MCF 10A (cell line): ENCODE measurements around the gene MYO15A. TPM values are rescaled to one million over a fixed set of nuclear protein-coding genes. Genes with fewer than 3 reads are reported as not detected.

Source experiments
- BruUV-seq: library from RNA; stranded (reverse); fragments of 400-500 nt; replicated peaks from 2 replicates; lab custom pipeline; 2021; lab: Mats Ljungman, UMichigan
- CTCF ChIA-PET: fragments of 300-600 bp; sonication (Branson Sonifier 250); formaldehyde crosslinking; extraction: SDS; loops from one replicate; lab custom pipeline; 2021; ENCODE audit warnings: antibody characterized with exemption, inconsistent platforms; lab: Yijun Ruan, JAX
- POLR2A ChIA-PET: fragments of 300-600, 350-650 bp; sonication (Branson Sonifier 250); formaldehyde crosslinking; extraction: SDS; loops from one replicate; lab custom pipeline; 2020; ENCODE audit warnings: antibody characterized with exemption, inconsistent platforms; lab: Yijun Ruan, JAX
- DNase-seq: peaks from one replicate; pipeline ENCODE4 v3.0.0-alpha.2; 2018; ENCODE audit not compliant: unreplicated experiment
- H3K27ac Mint-ChIP-seq: one replicate; pipeline ENCODE4 v1.8.0; 2022; ENCODE audit warnings: mild to moderate bottlenecking, low read depth, mixed read lengths; ENCODE audit not compliant: unreplicated experiment
- H3K27me3 Mint-ChIP-seq: one replicate; pipeline ENCODE4 v1.8.0; 2022; ENCODE audit warnings: mixed read lengths; ENCODE audit not compliant: insufficient read depth, unreplicated experiment
- H3K36me3 Mint-ChIP-seq: one replicate; pipeline ENCODE4 v1.8.0; 2022; ENCODE audit warnings: mild to moderate bottlenecking, moderate library complexity, mixed read lengths; ENCODE audit not compliant: insufficient read depth, unreplicated experiment
- H3K4me1 Mint-ChIP-seq: one replicate; pipeline ENCODE4 v1.8.0; 2022; ENCODE audit warnings: mixed read lengths; ENCODE audit not compliant: insufficient read depth, unreplicated experiment
- H3K4me3 Mint-ChIP-seq: one replicate; pipeline ENCODE4 v1.8.0; 2022; ENCODE audit warnings: mild to moderate bottlenecking, moderate library complexity, mixed read lengths; ENCODE audit not compliant: unreplicated experiment
- H3K9me3 Mint-ChIP-seq: one replicate; pipeline ENCODE4 v1.8.0; 2022; ENCODE audit warnings: mixed read lengths; ENCODE audit not compliant: unreplicated experiment
- CTCF ChIP-seq: fragments of 200-600 bp; IDR thresholded peaks from one replicate; pipeline ENCODE4 v1.8.0; 2022; ENCODE audit warnings: antibody characterized with exemption, mild to moderate bottlenecking; ENCODE audit not compliant: unreplicated experiment
- intact Hi-C: fragments of 100-400 bp; cut with micrococcal nuclease; formaldehyde crosslinking; loops from 2 replicates; pipeline ENCODE4 v1.14.1; 2022
- total RNA-seq: library from RNA; stranded (reverse); gene quantifications from 2 replicates; pipeline ENCODE4 v1.2.3, GENCODE V29; 2022

MYO15A gene
- total RNA-seq, 1 experiment from 2014 or later: 1.1 TPM

GRCh38 chr17:18111330-18111971 is 2.9 kb downstream of the MYO15A start:
- H3K4me3 Mint-ChIP-seq: no peak overlapping the region
- no peak overlapping the region for H3K27ac Mint-ChIP-seq
- no peaks in the 10 kb centered on the region for H3K27me3 Mint-ChIP-seq
- H3K4me1 Mint-ChIP-seq: no peaks in the 10 kb centered on the region
- DNase-seq: no peak
- no TSS peak for BruUV-seq
- no peak for TF ChIP-seq CTCF
- intact Hi-C loops: no loop called here
- POLR2A ChIA-PET: interaction anchor here (1.5 kb wide), 1 partner anchor 13 kb away, joined by 3 read pairs; no protein-coding TSS in a partner anchor
- H3K36me3 Mint-ChIP-seq: peaks cover 9% of the 10 kb centered on the region
- no peaks in the 10 kb centered on the region for H3K9me3 Mint-ChIP-seq
- CTCF ChIA-PET: interaction anchor here (0.6 to 1.0 kb wide), 2 partner anchors 98 to 1402 kb away, joined by 3 read pairs; no protein-coding TSS in a partner anchor

- no peak for DNase-seq
- TF ChIP-seq CTCF: no peak
Measured at GRCh38 chr17:18115517-18115916, 7.0 kb downstream of the MYO15A start.

GRCh38 chr17:18116078-18116477 is 7.5 kb downstream of the MYO15A start:
- Mint-ChIP-seq H3K4me1 (no peaks in the 10 kb centered on the region), H3K36me3 (no peaks in the 10 kb centered on the region), H3K27ac (no peak overlapping the region), H3K4me3 (no peak overlapping the region), H3K9me3 (peaks cover 7% of the 10 kb centered on the region), H3K27me3 (no peaks in the 10 kb centered on the region)
- BruUV-seq: no TSS peak
- no peak for DNase-seq
- CTCF ChIA-PET: no interaction called here
- POLR2A ChIA-PET: no interaction called here
- no peak for TF ChIP-seq CTCF
- intact Hi-C loops: no loop called here

More at GRCh38 chr17:18115517-18115916, 7.0 kb downstream of the MYO15A start:
- Mint-ChIP-seq H3K36me3 (no peaks in the 10 kb centered on the region), H3K4me3 (no peak overlapping the region), H3K27me3 (no peaks in the 10 kb centered on the region), H3K27ac (no peak overlapping the region), H3K9me3 (peaks cover 7% of the 10 kb centered on the region), H3K4me1 (no peaks in the 10 kb centered on the region)
- ChIA-PET CTCF (interaction anchor here (0.7 kb wide), 1 partner anchor 21 kb away, joined by 3 read pairs; no protein-coding TSS in a partner anchor), POLR2A (no interaction called here)
- intact Hi-C loops: no loop called here
- no TSS peak for BruUV-seq

GRCh38 chr17:18117533-18117932 is 9.0 kb downstream of the MYO15A start:
- intact Hi-C loops: no loop called here
- Mint-ChIP-seq H3K9me3 (peaks cover 7% of the 10 kb centered on the region), H3K4me3 (no peak overlapping the region), H3K36me3 (no peaks in the 10 kb centered on the region), H3K4me1 (no peaks in the 10 kb centered on the region), H3K27me3 (no peaks in the 10 kb centered on the region), H3K27ac (no peak overlapping the region)
- no peak for DNase-seq
- no peak for TF ChIP-seq CTCF
- CTCF ChIA-PET: interaction anchor here (1.1 to 1.4 kb wide), 2 partner anchors 22 to 23 kb away, joined by 4 to 6 read pairs; no protein-coding TSS in a partner anchor
- POLR2A ChIA-PET: no interaction called here
- BruUV-seq: no TSS peak
